Measurements from ENCODE around the gene POU2F1. TPM values are rescaled to one million over a fixed set of nuclear protein-coding genes. Genes with fewer than 3 reads are reported as not detected.
A peak's percentile ranks its signal among the peaks of the same experiment; 100 is the strongest.

POU2F1 gene
- total RNA-seq, 1 donor from 2014 or later, result 11.3 TPM

DNA sequence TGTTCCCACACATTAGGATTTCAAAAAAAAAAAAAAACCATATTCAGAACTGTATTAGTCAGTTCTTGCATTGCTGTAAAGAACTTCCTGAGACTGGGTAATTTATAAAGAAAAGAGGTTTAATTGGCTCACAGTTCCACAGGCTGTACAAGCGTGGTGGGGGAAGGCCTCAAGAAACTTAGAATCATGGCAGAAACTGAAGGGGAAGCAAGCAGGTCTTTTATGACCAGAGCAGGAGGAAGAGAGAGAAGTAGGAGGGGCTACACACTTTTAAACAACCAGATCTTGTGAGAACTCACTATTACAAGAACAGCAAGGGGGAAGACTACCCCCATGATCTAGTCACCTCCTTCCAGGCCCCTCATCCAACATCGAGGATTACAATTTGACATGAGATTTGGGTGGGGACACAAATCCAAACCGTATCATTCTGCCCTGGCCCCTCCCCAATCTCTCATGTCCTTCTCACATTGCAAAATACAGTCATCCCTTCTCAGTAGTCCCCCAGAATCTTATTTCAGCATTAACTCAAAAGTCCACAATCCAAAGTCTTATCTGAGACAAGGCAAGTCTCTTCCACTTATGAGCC lies 51.8 kb downstream of the POU2F1 start:
- DNase-seq (ENCODE audit: low spot score), result no peak

DNA sequence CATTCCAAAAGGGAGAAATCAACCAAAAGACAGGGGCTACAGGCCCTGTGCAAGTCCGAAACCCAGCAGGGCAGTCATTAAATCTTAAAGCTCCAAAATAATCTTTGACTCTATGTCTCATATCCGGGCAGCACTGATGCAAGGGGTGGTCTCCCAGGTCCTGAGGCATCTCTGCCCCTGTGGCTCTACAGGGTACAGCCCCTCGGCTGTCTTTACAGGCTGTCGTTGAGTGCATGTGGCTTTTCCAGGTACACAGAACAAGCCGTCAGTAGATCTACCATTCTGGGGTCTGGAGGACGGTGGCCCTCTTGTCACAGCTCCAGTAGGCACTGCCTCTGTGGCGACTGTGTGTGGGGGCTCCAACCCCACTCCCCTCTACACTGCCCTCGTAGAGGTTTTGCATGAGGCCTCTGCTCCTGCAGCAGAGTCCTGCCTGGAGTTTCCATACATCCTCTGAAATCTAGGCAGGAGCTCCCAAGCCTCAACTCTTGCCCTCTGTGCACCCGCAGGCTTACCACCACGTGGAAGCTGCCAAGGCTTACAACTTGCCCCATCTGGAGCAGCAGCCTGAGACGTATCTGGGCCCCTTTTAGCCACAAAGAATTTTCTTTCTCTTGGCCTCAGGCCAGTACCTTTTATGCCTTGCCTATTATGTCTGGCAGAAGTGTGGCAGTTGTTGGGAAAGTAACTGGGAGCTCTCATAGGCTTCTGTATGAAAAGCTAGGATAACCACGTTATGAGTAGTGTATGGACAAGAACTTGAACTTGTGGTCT lies 52.5 kb downstream of the POU2F1 start:
- DNase-seq (ENCODE audit: low spot score), result peak; percentile 19

DNA sequence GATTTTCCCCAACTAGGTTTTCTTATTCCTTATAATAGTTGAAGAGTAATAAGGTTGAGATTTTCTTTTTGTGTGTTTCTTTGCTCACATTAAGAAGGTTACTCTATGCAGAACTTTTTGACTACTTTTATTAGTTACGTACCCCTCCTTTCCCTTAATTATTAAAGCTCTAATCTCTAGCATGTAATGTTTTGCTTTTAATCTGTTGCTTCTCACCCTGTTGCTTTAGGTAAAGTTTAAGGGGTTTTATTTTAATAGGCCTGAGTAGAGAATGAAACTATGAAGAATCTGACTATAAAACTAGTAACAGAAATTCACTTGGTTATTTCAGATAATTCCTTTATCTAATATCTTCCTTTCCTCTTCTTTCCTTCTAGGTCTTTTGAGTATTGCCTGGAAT lies 53.4 kb downstream of the POU2F1 start:
- no peak for DNase-seq (ENCODE audit: low spot score)

DNA sequence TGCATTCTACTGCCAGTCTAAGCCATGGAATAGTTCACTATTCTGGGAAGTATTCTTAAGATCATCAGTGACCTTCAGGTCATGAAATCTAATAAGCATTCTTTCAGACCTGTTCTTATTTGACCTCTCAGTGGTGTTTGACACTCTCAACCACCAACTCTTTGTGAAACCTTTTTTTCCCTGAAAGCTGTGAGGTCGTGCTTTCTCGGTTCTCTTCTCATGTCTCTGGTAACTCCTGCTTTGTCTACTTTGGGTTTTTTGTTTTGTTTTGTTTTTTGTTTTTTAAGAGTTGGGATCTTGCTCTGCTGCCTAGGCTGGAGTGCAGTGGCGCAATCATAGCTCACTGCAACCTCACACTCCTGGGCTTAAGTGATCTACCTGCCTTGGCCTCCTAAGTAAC lies 56.3 kb downstream of the POU2F1 start:
- DNase-seq (ENCODE audit: low spot score), result no peak

DNA sequence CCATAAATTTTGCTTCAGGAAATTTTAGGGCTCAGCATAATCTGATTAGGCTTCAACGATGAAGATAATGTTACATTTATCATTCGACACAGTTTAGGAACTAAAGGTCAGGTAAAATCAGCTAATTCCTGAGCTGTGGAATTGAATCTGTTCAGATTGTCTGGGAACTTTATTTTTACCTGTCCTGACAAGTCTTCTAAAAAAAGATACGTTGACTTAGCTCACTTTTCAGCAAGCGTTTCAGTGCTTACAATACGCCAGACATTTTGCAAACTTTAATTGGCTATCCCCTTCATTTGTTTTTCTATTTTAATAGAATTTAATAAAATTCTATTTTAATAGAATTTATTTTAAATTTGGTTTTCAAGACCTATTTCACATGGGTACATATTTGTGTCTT lies 57.8 kb downstream of the POU2F1 start:
- no peak for DNase-seq (ENCODE audit: low spot score)

DNA sequence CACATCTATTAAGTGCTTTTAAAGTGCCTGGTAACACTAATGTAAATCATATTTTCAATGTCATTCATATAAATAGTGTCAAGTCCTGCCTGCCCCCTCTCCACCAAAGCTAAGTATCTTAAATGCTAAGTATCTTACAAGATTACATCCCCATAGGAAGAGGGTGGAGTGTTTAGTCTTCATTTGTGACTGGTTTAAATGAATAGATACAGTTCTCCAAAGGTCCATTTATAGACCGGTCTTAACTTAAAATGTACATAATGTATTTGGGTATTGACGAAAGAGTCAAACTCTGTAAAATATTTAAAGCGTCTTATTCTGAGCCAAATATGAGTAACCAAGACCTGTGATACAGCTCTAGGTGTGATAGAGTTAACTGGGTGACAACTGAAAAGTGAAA lies 60.2 kb downstream of the POU2F1 start:
- DNase-seq (ENCODE audit: low spot score), result no peak

DNA sequence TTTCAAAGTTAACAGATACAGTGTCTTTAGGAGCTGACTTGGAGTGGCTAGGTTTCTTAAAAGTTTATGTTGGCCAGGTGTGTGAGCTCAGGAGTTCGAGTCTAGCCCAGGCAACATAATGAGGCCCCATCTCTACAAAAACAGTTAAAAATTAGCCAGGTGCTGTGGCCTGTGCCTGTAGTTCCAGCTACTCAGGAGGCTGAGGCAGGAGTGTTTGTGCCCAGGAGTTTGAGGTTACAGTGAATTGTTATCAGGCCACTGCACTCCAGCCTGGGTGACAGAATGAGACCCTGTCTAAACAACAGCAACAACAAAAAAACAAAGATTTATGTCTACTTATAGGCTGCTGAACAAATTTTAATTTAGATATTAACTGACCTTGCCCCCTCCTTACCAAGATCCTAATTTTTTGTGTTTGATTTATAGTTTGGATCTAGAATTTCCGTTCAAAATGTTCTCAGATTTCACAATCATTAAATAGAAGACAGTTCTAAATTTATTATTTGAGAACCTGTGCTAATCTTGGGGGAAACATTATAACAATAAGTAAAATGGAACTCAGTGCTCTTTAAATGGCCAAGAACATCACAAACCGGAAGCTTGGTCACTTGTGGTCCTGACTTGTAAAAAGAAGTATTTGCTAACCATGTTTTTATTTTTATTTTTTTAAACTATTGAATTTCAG lies 67.8 kb downstream of the POU2F1 start:
- no peak for DNase-seq (ENCODE audit: low spot score)

DNA sequence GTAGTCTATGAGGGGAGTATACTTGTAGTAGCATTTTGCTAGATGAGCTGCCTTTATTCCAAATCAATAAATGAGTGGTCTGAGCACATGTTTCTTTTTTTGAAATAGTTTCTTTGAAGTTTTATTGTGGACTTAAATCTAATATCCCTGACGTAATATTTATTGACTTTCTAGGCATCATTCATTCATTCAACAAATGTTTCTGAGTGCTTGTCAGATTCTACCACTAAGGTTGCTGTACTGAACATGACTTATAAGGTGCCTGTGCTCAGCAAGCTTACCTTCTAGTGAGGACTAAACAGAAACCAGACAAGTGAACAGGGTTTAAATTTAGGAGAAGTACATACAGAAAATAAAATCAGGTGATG lies 68.4 kb downstream of the POU2F1 start:
- no peak for DNase-seq (ENCODE audit: low spot score)

DNA sequence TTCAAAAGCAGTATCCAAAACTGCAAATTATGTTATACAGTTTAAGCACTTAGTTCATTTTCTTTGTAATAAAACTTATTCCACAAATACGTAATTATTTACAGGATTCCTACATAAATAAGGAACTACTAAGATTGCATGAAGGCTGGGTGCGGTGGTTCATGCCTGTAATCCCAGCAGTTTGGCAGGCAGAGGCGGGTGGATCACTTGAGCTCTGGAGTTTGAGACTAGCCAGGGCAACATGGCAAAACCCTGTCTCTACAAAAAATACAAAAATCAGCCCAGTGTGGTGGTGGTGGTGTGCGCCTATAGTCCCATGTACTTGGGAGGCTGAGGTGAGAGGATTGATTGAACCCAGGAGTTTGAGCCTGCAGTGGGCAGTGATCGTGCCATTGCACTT lies 69.3 kb downstream of the POU2F1 start:
- peak; percentile 75 for DNase-seq (ENCODE audit: low spot score)

DNA sequence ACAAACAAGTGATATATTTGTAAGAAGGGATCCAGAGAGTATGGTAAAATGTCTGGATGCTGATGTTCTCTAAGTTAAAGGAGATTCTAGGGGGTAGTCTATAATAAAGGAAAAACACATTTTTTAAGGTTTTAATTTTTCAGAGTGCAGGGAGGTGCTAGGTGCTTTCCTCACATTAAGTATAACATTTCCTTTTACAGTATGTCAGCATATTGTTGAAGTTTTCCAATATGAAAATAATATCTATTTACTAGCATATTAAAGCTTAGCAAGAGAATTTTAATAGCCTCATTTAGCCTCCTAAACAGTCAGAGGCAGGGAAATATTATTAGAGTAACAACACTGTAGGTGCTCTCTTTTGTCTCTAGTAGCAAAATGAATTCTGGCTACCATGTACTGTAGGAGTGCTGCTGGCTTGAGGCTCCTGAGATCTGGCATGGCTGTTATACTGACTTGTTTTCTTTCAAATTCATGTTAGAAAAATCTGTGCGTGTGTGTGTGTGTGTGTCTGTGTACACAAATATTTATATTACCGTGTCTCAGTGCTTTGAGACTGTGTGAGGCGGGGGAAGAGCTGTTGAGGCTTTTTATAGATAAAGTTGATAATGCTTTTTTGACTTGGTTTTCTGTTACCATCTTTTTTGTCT lies 71.0 kb downstream of the POU2F1 start:
- DNase-seq (ENCODE audit: low spot score), result no peak

DNA sequence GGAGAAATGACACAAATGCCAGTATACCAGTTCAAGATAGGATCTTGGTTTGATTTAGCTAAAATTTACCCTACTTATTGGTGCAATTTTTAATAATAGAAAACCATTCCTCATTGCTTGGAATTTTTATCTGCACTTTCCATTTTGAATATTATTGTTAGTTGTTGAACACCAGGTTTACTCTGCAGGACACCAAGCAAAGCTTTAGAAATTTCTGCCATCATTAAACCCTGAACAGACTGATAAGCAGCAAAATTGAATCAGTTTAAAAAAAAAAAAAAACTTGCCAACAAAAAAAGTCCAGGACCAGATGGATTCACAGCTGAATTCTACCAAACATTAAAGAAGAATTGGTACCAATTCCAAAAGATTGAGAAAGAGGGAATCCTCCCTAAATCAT lies 71.5 kb downstream of the POU2F1 start:
- no peak for DNase-seq (ENCODE audit: low spot score)

DNA sequence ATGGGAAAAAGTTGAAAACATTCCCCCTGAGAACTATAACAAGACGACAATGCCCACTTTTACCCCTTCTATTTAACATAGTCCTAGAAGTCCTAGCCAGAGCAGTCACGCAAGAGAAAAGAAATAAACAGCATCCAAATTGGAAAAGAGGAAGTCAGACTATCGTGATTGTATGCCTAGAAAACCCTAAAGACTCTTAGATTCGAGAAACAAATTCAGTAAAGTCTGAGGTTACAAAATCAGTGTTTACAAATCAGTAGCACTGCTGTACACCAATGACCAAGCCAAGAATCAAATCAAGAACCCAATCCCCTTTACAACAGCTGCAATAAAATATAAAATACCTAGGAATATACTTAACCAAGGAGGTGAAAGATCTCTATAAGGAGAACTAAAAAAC lies 72.4 kb downstream of the POU2F1 start:
- no peak for DNase-seq (ENCODE audit: low spot score)

DNA sequence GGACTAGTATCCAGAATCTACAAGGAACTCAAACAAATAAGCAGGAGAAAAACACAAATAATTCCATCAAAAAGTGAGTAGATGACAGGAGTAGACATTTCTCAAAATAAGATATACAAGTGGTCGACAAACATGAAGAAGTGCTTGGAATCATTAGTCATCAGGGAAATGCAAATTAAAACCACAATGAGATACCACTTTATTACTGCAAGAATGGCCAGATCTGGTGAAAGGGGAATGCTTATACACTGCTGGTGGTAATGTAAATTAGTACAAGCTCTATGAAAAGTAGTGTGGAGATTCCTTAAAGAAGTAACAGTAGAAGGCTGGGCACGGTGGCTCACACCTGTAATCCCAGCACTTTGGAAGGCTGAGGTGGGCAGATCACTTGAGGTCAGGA lies 73.8 kb downstream of the POU2F1 start:
- no peak for DNase-seq (ENCODE audit: low spot score)

DNA sequence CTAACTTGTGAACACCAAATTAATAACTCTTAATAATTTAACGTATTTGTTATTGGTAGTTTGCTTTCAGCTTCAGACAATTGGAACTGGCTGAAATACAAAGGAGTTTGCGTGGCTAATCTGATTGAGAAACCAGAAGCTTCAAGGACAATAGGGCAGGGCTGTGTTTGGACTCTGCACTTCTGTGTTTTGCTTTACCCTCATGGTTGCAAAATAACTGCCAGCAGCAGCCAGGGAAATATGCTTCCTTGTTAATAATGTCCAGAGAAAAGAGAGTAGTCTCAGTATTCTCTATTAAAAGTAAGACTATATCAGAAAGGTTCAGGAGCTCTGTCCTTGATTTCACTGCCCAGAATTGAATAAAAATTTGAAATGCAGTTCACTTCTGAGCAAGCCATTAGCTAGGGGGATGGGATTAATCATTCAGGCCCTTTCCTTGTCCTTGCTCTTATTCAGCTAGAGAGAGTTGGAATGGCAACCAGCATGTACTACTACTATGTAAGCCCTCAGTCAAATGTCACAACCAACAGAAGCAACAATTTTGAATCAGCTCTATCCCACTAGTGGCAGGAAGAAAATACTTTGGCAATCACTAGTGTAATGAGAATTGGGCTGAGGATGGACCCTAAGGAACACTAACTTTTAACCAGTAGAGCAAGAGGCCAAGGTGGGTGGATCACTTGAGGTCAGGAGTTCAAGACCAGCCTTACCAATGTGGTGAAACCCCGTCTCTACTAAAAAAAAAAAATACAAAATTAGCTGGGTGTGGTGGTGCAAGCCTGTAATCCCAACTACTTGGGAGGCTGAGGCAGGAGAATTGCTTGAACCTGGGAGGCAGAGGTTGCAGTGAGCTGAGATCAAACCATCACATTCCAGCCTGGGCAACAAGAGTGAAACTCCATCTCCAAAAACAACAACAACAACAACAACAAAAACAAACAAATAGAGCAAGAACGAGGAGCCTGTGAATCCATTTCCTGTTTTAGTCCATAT lies 76.8 kb downstream of the POU2F1 start:
- no peak for DNase-seq (ENCODE audit: low spot score)

DNA sequence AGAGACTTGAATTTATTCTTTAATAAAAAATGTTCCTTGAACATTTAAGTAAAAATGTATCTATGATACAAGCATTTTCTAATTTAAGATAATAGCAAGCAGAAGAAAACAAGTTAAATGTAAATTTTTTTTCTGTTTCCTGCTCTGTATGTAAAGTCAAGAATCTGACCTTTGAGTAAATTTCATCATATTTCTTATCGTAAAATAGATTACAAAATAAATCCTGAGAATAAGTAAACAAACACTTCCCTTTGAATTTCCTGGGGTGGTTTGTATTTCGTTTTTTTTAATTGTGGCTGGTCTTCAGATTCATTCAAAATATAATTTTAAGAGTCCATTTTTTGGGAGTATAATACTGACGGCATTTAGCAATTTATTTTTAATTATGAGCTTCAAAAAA lies 77.6 kb downstream of the POU2F1 start:
- no peak for DNase-seq (ENCODE audit: low spot score)

DNA sequence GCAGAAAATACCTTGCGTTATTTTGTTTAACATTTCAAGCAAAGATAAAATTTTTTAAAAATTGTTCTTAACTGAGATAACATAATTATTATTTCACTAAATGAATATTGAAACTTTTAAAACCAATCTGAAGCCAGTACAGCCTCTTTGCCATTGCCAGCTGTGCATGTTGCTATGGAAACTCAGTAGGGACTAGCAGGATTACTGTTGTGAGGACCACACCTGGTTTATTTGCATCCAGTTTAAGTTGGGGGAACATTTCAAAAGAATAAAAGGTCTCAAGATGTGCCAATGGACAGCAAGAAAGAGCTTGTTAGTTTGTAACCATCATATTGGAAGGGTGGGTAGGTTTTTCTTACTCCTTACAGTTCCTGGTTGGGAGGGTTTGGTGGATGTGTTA lies 80.7 kb downstream of the POU2F1 start:
- no peak for DNase-seq (ENCODE audit: low spot score)

DNA sequence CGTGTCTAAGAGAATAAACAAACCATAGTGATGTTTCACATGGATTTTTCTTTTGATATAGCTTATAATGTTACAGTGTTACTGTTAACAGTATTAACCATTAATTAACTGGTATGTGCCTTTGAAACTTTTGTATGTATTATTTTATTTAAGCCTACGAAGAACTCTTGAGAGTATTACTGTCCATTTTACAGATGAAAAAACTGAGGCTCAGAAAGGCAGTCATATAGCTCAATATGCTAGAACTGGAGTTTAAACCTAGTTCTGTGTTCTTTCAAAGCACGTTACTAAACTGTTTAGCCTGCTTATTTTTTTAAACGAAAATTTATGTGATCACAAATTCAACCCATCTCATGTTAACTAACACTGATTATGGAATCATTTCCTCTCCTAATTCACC lies 83.5 kb downstream of the POU2F1 start:
- no peak for DNase-seq (ENCODE audit: low spot score)

DNA sequence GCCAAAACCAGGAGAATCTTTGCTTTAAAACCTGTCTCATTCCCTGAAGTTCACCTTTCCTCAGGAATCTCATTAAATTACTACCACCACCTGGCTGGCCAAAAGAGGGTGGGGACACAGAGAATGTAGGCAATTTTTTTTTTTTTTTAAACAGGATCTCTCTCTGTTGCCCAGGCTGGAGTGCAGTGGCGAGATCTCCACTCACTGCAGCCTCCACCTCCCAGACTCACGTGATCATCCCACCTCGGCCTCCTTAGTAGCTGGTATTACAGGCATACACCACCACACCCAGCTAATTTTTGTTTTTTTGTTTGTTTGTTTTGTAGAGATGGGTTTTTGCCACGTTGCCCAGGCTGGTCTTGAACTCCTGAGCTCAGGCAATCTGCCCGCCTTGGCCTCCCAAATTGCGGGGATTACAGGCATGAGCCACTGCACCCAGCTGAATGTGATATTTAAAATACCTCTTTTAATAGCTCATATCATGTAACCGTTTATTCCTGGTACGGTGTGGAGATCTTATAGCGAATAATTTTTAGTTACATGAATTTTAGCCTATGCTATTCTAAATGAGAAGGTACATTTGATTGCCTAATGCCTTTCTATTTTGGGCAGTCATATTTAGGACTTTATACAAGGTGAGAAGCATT lies 84.5 kb downstream of the POU2F1 start:
- no peak for DNase-seq (ENCODE audit: low spot score)

DNA sequence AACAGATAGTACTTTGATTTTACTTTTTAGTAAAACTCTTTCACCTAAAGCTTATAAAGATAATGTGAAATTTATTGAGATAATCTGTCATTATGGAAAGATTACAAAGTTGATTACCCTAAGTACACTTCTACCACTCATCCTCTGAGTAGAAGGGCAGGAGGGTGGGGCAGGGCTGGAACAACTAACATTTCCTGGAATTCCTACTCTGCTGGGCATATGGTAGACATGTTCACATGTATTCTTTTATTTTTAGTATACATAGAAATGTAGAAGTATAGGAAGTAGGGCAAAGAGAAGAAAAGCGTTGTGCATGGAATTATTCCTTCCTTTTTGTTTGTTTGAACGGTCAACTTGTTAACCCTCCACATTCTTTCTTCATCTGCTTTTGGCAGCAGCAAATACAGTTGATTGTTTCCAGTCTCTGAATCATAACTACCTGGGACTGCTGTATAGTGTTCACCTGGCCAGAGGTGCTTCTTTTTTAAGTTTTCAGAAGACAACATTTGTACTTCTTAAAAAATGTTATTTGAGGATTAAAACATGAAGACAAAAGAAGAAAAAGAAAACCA lies 85.1 kb downstream of the POU2F1 start:
- no peak for DNase-seq (ENCODE audit: low spot score)

DNA sequence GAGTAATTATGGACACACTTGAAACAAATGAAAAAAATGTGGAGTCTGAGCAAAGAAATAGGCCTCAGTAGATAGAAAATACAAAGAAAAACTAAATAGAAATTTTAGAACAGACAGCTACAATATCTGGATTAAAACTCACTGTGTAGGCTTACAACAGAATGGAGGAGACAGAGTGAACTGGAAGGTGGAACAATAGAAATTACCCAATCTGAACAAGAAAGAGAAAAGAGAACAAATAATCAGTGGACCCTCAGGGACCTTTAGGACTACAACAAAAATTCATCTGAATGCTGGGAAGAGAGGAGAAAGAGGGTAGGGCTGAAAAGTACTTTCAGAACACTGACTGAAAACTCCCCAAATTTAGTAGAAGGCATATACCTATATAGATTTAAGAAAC lies 90.0 kb downstream of the POU2F1 start:
- no peak for DNase-seq (ENCODE audit: low spot score)

DNA sequence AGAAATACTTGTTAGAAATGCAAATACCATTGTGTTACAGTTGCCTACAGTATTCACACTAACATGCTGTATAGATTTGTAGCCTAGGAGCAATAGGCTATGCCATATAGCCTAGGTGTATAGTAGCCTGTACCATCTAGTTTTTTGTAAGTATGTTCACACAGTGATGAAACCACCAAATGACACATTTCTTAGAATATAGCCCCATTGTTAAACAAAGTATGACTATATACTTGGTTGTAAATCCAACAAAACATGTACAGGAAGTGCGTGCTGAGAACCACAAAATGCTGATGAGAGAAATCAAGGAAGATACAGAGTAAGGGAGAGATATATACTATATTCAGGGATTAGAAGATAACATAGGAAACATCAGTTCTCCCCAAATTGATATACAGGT lies 92.2 kb downstream of the POU2F1 start:
- no peak for DNase-seq (ENCODE audit: low spot score)

Measured in umbilical cord (tissue), 2 donors.